Gastroesophageal sphincter (tissue), 3 donors: ENCODE measurements around the gene RPS21.

Experiments
- CTCF ChIP-seq, 4 experiments: fragments of 200-600 bp in 2 of 4; fragments of 450-650 bp in 2 of 4; sonication (generic) in 1 of 4; IDR thresholded peaks; one replicate each; pipeline ENCODE4 v1.5.1; 2017 to 2019; ENCODE audit warnings: antibody characterized with exemption in 4 of 4, mild to moderate bottlenecking in 2 of 4, moderate library complexity in 2 of 4
- POLR2AphosphoS5 ChIP-seq: sonication (generic); formaldehyde crosslinking; IDR thresholded peaks from one replicate; pipeline ENCODE4 v1.6.1; 2017; ENCODE audit warnings: antibody characterized with exemption

DNA sequence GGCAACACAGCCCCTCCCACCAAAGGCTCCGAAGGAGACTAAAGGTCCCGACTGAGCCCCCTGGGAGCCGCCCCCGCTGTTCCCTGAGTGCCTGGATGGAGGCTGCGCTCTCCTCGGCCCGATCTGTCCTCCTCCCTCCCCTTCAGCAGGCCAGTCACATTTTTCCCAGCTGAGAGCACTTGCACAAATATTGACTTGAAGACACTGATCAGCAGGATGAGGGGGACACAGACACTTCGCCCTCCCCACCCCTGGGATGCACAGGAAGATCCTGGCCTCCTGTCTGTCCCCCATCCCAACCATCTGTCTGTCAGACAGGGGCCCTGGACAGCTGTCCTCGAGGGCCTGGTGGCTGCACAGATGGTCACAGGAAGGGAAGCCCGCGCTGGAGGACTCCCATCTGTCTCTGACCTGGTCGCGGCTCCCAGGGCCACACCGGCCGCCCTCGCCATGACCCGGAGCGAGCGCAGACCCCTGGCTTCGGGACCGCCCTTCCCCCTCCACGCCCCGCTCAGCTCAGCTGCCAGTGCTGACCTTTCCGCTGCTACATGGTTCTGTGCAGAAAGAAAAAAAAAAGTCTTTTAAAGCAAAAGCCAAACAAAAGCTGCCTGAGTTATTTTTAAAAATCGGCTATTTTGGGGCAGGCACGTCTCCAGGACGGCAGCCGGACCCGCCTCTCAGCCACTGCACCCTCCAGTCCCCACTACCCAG is 30.9 kb upstream of the RPS21 start:
- TF ChIP-seq POLR2AphosphoS5 (no peak), CTCF (IDR thresholded peaks at IDR 0.05) (no peak)
